Smooth muscle cell (in vitro differentiated cells): ENCODE measurements around the gene ALG12. TPM values are rescaled to one million over a fixed set of nuclear protein-coding genes. Genes with fewer than 3 reads are reported as not detected.

Source experiments
- DNase-seq: peaks from one replicate; lab custom pipeline; 2025; ENCODE audit not compliant: unreplicated experiment; lab: John Stamatoyannopoulos, UW
- H2AFZ ChIP-seq: fragments of 200-600 bp; sonication (generic); 2 replicates; pipeline ENCODE4 v1.6.0; 2016; ENCODE audit warnings: antibody characterized with exemption, low read depth, mild to moderate bottlenecking
- H3F3A ChIP-seq: fragments of 200-600 bp; sonication (generic); 2 replicates; pipeline ENCODE4 v1.6.0; 2017; ENCODE audit warnings: antibody characterized with exemption, low read depth
- H3K27ac ChIP-seq: fragments of 200-600 bp; sonication (generic); 2 replicates; pipeline ENCODE4 v1.5.1; 2016; ENCODE audit warnings: low read depth, mild to moderate bottlenecking
- H3K27me3 ChIP-seq: fragments of 200-600 bp; sonication (generic); 2 replicates; pipeline ENCODE4 v1.6.1; 2016; ENCODE audit warnings: low read depth, mild to moderate bottlenecking
- H3K36me3 ChIP-seq: fragments of 200-600 bp; sonication (generic); 2 replicates; pipeline ENCODE4 v1.5.1; 2016; ENCODE audit warnings: low read depth
- H3K4me1 ChIP-seq: fragments of 200-600 bp; sonication (generic); 2 replicates; pipeline ENCODE4 v1.5.1; 2016; ENCODE audit warnings: low read depth
- H3K4me2 ChIP-seq: fragments of 200-600 bp; sonication (generic); 2 replicates; pipeline ENCODE4 v1.6.0; 2016; ENCODE audit warnings: mild to moderate bottlenecking
- H3K4me3 ChIP-seq: fragments of 200-600 bp; sonication (generic); 2 replicates; pipeline ENCODE4 v1.5.1; 2016; ENCODE audit warnings: mild to moderate bottlenecking
- H3K79me2 ChIP-seq: fragments of 200-600 bp; sonication (generic); 2 replicates; pipeline ENCODE4 v1.6.0; 2016; ENCODE audit warnings: low read depth, mild to moderate bottlenecking
- H3K9ac ChIP-seq: fragments of 200-600 bp; sonication (generic); 2 replicates; pipeline ENCODE4 v1.6.0; 2016; ENCODE audit warnings: low read depth
- H3K9me3 ChIP-seq: fragments of 200-600 bp; sonication (generic); replicated peaks from 2 replicates; pipeline ENCODE4 v1.5.1; 2016; ENCODE audit warnings: low read depth
- H4K20me1 ChIP-seq: fragments of 200-600 bp; sonication (generic); 2 replicates; pipeline ENCODE4 v1.6.0; 2016; ENCODE audit warnings: low read depth
- WGBS: methylation state at CpG from one replicate; pipeline ENCODE4 v1.1.7; 2016; ENCODE audit warnings: low lambda C conversion rate; 5-methylcytosine and 5-hydroxymethylcytosine counted together
- polyA plus RNA-seq: library from polyadenylated mRNA; unstranded; fragments of >200 nt; fragmentation: Nextera tagmentation; extraction: Ambion mirVana; gene quantifications from 2 replicates; pipeline ENCODE4 v1.2.1, GENCODE V29; 2016
- total RNA-seq: library from RNA; depleted of rRNA; stranded (reverse); fragments of >200 nt; gene quantifications from 2 replicates; pipeline ENCODE4 v1.2.3, GENCODE V29; 2014
- TF ChIP-seq, protein P1 (sequence below): fragments of 200-600 bp; sonication (generic); IDR thresholded peaks from 2 replicates; pipeline ENCODE4 v1.5.1; 2017; ENCODE audit warnings: borderline replicate concordance, mild to moderate bottlenecking, antibody characterized with exemption; ENCODE audit not compliant: insufficient read depth, poor library complexity, severe bottlenecking

Gene ALG12
- total and polyA plus RNA-seq, 2 experiments from 2014 or later: 13.9 to 42.7 TPM

DNA sequence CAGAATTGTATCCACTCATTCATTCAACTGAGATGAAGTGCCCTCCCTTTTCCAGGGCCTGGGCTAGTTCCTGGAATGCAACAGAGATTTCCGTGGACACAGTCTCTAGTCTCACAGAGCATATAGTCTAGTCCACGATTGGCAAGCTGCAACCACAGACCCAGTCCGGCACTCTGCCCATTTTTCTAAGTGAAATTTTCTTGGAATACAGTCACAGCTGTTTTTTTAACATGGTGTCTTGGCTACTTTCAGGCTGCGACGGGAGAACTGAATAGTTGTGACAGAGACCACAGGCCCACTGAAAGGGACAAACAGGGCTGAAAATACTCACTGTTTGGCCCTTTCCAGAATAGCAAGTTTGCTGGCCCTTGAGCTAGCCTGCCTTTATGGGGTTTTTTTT is 29.2 kb downstream of the ALG12 start:
- peaks cover 8% of the 10 kb centered on the region for H3K9me3 ChIP-seq
- H4K20me1 ChIP-seq: peaks cover 32% of the 10 kb centered on the region
- no peak overlapping the region for H2AFZ ChIP-seq
- H3K27me3 ChIP-seq: no peaks in the 10 kb centered on the region
- no peaks in the 10 kb centered on the region for H3F3A ChIP-seq
- H3K27ac ChIP-seq: no peak overlapping the region
- H3K9ac ChIP-seq: no peak overlapping the region
- WGBS: 98% methylated on average over 5 of the region's 5 CpGs
- no peak for DNase-seq
- no peak overlapping the region for H3K4me3 ChIP-seq
- H3K79me2 ChIP-seq: peaks cover 20% of the 10 kb centered on the region
- TF ChIP-seq, protein P1, sequence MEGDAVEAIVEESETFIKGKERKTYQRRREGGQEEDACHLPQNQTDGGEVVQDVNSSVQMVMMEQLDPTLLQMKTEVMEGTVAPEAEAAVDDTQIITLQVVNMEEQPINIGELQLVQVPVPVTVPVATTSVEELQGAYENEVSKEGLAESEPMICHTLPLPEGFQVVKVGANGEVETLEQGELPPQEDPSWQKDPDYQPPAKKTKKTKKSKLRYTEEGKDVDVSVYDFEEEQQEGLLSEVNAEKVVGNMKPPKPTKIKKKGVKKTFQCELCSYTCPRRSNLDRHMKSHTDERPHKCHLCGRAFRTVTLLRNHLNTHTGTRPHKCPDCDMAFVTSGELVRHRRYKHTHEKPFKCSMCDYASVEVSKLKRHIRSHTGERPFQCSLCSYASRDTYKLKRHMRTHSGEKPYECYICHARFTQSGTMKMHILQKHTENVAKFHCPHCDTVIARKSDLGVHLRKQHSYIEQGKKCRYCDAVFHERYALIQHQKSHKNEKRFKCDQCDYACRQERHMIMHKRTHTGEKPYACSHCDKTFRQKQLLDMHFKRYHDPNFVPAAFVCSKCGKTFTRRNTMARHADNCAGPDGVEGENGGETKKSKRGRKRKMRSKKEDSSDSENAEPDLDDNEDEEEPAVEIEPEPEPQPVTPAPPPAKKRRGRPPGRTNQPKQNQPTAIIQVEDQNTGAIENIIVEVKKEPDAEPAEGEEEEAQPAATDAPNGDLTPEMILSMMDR: no peak
- H3K36me3 ChIP-seq: peaks cover 42% of the 10 kb centered on the region
- H3K4me1 ChIP-seq: no peaks in the 10 kb centered on the region
- no peak overlapping the region for H3K4me2 ChIP-seq

DNA sequence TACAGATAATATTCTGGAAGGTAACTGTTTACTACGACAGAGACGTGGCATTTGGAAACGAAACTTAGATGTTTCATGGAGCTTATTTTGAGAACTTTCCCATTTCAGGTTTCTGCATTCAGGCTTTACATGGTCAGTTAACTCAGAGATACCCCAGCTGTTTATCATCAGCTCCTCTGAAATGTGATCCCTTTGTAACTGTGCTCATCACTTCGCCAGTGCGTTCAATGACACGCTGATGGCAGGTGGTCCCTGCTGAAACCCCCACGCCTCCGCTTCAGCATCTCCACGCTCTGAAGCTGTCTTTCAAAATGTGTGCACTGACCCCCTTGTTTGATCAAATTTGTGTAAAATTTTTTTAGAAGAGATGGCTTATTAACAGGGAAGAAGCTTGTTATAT is 30.5 kb downstream of the ALG12 start:
- H3K9me3 ChIP-seq: peaks cover 8% of the 10 kb centered on the region
- H3K27me3 ChIP-seq: no peaks in the 10 kb centered on the region
- no peak overlapping the region for H3K4me3 ChIP-seq
- WGBS: 99% methylated on average over 9 of the region's 9 CpGs
- H3K27ac ChIP-seq: no peak overlapping the region
- H4K20me1 ChIP-seq: peaks cover 45% of the 10 kb centered on the region
- TF ChIP-seq, protein P1: no peak
- H2AFZ ChIP-seq: no peak overlapping the region
- peaks cover 42% of the 10 kb centered on the region for H3K36me3 ChIP-seq
- no peaks in the 10 kb centered on the region for H3K4me1 ChIP-seq
- no peak overlapping the region for H3K4me2 ChIP-seq
- H3K9ac ChIP-seq: no peak overlapping the region
- H3F3A ChIP-seq: no peaks in the 10 kb centered on the region
- no peak for DNase-seq
- peaks cover 28% of the 10 kb centered on the region for H3K79me2 ChIP-seq

DNA sequence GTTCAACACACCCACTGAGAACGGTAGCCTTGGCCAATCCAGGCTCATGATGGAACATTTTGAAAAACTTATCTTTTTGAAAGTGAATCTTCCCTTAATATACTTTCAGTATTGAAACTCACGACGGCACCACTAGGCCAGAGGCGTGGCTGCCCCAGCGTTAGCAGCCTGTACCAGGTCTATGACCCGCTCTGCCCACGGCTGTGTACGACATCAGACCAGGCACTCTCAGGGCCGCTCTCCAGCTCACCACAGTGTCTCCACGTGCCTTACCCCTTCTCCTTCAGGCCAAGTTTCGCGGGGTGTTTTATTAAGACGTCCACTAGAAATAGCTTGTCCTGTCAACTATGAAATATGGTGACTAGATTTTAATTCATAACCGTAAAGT is 31.2 kb downstream of the ALG12 start:
- Histone ChIP-seq H3K9ac (no peak overlapping the region), H3K9me3 (peaks cover 8% of the 10 kb centered on the region), H3K27ac (no peak overlapping the region), H3K79me2 (peaks cover 34% of the 10 kb centered on the region), H4K20me1 (peaks cover 52% of the 10 kb centered on the region), H3K4me2 (no peak overlapping the region), H3F3A (no peaks in the 10 kb centered on the region), H3K27me3 (no peaks in the 10 kb centered on the region), H3K4me3 (no peak overlapping the region), H2AFZ (no peak overlapping the region), H3K4me1 (no peaks in the 10 kb centered on the region), H3K36me3 (peaks cover 38% of the 10 kb centered on the region)
- WGBS: 98% methylated on average over 14 of the region's 14 CpGs
- TF ChIP-seq, protein P1: no peak
- no peak for DNase-seq

DNA sequence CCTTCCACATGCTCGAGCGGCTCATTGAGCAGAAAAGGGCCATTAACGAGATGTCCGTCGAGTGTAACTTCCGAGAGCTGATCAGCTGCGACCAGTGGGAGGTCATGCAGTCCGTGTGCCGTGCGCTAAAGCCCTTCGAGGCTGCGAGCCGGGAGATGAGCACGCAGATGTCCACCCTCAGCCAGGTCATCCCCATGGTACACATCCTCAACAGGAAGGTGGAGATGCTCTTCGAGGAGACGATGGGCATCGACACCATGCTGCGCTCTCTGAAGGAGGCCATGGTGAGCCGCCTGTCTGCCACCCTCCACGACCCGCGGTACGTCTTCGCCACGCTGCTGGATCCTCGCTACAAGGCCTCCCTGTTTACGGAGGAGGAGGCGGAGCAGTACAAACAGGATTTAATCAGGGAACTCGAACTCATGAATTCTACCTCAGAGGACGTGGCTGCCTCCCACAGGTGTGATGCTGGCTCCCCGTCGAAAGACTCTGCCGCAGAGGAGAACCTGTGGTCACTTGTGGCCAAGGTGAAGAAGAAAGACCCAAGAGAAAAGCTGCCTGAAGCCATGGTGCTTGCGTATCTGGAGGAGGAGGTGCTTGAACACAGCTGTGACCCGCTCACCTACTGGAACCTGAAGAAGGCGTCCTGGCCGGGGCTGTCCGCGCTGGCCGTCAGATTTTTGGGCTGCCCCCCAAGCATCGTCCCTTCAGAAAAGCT is 31.7 kb downstream of the ALG12 start:
- Histone ChIP-seq H3K4me2 (no peak overlapping the region), H3K36me3 (peaks cover 38% of the 10 kb centered on the region), H3F3A (no peaks in the 10 kb centered on the region), H4K20me1 (peaks cover 57% of the 10 kb centered on the region), H2AFZ (no peak overlapping the region), H3K27me3 (no peaks in the 10 kb centered on the region), H3K4me3 (no peak overlapping the region), H3K4me1 (no peaks in the 10 kb centered on the region), H3K79me2 (peaks cover 40% of the 10 kb centered on the region), H3K9ac (no peak overlapping the region), H3K27ac (no peak overlapping the region), H3K9me3 (peaks cover 8% of the 10 kb centered on the region)
- no peak for DNase-seq
- 98% methylated on average over 41 of the region's 41 CpGs for WGBS
- TF ChIP-seq, protein P1: no peak
